T-helper 9 cell (primary cell): Measurements from ENCODE around the gene LTBP4.

Source experiments
- DNase-seq: peaks from one replicate; pipeline ENCODE4 v3.0.0-alpha.2; 2020

LTBP4 gene

DNA sequence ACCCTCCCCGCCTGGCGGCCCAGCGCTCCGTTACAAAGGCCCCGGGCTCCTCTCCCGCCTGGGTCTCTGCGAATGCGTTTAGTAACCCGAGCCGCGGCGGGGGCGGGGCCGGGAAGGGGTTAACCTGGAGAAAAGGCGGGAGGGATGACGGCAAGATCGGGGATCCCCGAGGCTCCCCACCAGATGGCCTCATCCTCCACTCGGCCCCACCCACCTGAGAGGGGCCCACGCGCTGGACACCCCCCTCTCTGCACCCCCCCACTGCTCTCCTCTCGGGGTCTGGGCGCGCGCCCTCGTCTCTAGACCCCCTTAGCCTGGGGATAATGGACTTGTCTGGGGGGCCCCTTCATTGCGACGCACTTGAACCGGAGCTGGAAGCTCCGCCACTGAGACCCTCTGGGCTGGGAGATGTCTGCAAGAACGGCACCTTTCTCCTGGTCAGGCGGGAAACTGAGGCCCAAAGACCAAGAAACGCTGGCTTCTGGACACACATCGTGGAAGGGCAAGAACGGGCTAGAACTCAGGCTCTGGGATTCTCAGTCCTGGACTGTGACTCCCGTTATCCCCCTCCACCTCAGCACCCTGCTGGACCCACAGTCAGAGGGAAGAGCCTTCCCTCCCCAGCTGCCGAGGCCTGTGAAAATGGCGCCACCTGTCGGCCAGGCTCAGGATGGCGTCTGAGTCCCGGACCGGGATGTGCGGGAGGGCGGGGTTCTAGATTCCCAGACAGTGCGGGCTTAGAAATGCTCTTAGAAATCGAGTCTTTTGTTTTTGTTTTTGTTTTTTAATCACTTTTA, 2.9 kb upstream of the LTBP4 start:
- DNase-seq: peak; percentile 86

- no peak for DNase-seq
Measured at GRCh38 chr19:40598918-40599307, 2.3 kb upstream of the LTBP4 start.

DNA sequence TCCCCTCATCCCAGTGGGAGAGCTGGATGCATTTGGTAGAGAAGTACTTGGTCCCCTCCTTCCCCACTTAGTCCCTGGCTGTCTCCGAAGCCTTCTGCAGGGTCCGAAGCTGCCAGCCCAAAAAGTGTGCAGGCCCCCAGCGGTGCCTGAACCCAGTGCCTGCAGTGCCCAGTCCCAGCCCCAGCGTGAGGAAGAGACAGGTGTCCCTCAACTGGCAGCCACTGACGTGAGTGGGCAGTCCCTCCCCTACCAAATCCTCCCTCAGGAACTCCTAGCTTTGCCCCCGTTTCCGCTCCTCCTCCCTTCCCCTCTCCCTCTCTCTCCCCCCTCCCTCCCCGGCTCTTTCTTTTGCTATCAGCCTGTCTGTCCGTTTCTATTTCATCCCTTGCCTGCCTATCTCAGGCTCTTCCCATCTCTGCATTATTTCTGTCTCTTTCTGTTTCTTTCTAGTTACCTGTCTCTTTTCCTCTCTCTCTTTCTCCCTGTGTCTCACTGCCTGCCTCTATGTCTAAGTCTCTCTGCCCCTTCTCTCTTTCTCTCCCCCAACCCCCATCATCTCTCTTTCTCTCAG, 1.8 kb upstream of the LTBP4 start:
- DNase-seq: no peak

DNA sequence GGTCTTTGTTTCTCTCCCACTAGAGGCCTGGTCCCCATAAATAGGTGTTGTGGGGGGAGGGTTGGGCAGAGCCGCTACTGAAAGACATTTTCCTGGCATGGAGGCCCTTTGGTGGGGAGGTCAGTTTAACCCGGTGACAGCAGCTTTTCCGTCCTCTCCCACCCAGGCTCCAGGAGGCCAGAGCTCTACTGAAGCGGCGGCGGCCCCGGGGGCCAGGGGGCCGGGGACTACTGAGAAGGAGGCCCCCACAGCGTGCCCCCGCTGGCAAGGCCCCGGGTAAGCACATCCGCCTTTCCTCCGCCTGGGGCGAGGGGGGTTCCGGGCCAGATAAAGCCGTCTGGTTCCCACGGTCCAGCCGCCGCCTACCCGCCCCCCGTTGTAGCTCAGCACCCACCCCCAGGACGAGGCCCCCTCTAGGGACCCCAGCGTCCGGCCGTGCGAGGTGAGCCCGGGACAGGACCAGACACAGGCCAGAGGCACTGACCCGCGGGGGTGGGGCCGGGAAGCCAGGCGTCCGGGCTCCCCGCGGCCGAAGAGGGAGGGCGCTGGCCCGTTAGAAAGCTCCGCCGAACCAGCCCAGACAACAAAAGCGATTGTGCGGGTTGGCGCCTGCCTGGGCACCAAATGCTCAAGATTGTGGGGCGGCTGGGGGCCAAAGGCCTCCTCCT, 1.1 kb upstream of the LTBP4 start:
- peak; percentile 14 for DNase-seq

- no peak for DNase-seq
Measured at GRCh38 chr19:40600570-40601133, 517 bp upstream of the LTBP4 start.

DNA sequence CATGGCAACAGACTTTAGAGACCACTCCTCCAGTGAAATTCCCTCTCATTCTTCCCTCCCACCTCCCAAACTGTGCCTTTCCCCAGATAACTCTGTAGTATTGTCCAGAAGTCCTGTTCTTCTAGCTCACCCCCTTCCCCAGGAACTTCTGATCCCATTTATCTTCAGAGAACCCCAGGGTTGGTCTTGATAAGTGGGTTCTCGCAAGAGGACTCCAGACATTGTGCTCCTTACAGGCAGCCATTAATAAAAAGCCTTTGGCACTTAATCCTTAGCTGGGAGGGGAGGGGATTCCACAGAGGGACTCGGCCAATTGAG, 1.9 kb downstream of the LTBP4 start:
- no peak for DNase-seq

DNA sequence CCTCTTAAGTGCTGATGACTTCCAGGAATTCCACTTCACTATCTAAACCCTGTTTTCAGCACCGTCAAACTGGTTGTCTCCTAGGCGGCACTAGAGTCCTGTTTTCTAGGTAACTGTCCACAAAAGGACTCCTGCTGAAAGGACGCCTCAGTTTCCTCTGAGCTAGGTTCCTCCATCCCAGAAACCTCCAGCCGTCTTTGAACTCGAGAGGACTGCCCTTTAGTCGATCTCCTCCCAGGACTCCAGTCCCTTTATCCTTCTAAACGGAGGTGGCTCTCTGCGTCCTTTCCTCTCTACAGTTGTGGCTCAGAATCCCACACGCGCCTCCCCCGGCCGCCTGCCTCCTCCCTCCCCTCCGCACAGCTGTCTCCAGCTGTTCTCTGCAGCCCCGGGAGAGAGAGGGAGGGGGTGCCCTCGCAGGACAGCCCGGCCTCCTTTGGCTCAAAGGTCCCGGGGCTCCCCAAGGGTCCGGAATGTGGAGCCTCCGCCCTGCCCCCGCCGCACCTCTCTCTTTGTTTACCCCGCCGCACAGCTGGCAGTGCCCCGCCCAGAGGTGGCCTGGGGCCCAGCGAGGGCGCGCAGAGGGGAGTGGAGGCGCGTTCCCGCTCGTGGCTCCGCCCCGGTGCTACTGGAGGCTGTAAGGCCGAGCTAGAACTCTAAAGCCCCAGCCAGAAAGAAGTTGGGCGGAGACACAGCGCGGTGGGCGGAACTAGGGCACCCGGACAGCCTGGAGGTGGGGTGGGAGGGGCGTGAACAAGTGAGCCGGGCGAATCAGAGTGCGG, 2.4 kb downstream of the LTBP4 start:
- DNase-seq: peak; percentile 96

DNA sequence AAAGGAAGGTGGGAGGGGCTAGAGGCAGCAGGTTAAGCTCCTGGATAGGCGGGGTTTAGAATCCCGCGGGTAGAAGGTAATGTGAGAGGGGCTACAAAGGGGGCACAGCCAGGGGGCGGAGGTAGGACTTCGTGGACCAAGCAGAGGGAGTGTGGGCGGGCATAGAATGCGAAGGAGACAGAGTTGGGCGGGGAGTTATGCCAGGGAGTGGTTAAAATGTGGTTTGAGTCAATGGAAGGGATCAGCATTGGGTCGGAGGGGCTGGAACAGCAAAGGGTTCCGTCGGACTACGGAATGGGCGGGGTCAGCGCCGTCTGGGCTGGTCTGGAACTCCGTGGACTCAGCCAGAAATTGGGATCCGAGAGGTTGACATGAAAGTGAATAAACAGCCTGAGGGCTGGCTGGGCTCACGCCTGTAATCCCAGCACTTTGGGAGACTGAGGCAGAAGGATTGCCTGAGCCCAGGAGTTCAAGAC, 3.0 kb downstream of the LTBP4 start:
- DNase-seq: no peak

DNA sequence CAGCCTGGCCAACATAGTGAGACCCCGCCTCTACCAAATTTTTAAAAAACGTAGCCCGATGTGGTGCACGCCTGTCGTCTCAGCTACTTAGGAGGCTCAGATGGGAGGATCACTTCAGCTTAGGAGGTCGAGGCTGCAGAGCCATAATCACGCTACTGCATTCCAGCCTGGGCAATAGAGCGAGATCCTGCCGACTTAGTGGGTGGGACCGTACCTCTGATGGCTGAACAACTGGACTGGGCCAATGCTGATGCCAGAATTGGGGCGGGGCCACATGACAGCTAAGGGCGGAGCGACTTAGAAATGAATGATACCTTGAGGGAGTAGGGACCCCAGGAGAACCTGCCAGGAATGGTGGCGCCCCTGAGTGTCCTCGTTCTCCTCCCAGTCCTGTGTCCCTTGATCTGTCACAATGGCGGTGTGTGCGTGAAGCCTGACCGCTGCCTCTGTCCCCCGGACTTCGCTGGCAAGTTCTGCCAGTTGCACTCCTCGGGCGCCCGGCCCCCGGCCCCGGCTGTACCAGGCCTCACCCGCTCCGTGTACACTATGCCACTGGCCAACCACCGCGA, 3.6 kb downstream of the LTBP4 start:
- no peak for DNase-seq

GRCh38 chr19:40605216-40605971, 4.2 kb downstream of the LTBP4 start:
- peak; percentile 74 for DNase-seq

DNA sequence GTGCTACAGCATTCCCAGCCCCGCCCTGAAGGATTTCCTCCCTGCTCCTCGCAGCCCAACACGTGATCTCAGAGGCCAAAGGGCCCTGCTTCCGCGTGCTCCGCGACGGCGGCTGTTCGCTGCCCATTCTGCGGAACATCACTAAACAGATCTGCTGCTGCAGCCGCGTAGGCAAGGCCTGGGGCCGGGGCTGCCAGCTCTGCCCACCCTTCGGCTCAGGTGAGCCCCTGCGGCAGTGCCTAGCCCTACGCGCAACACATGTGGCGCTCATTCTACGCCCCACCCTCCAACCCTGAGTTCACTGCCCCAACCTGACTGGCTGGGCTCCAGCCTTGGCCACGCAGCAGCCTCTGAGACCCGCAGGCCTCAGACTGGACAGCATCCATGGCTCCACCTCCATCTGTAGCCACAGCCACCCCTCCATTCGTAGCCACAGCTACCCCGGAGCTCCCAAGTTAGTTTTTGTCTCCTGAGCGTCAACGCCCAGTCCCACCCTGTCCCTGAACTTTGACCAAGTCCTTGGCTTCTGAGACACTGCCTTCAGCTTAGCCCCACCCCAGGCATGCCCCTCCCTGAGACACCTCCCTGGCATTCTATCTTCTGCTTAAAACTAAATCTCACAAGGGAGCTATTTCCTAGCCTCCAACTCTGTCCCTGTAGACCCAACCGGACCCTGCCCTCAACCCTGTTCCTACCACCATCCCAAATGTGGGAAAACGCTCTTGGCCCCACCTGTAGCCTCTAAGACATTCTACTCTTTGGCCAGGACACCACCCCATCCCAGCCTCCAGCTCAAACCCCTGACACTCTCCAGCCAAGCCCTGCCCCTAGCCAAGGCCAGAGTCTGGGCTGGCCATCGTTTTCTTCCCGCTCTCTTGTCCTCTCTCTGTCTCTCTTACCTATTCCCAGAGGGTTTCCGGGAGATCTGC, 6.4 kb downstream of the LTBP4 start:
- no peak for DNase-seq

GRCh38 chr19:40608240-40608621, 7.1 kb downstream of the LTBP4 start:
- no peak for DNase-seq

DNA sequence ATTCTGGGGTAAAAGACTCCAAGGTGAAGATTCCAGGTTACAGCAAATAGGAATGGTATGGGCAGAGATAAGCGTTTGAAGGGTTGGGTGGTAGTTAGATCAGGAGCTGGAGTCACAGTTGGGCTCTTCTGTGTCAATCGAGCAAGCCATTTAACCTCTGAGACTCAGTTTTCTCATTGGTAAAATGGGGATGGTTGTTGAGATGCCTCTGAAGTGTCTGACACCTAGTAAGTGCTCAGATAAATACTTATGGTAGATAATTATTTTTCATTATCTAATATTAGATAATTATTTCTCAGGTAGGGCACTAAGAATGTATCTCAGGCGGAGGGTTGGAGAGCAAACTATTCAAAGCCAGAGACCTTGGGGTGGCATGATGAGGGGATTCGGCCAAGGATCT, 7.8 kb downstream of the LTBP4 start:
- DNase-seq: no peak

GRCh38 chr19:40609561-40610395, 8.6 kb downstream of the LTBP4 start:
- peak; percentile 83 for DNase-seq

DNA sequence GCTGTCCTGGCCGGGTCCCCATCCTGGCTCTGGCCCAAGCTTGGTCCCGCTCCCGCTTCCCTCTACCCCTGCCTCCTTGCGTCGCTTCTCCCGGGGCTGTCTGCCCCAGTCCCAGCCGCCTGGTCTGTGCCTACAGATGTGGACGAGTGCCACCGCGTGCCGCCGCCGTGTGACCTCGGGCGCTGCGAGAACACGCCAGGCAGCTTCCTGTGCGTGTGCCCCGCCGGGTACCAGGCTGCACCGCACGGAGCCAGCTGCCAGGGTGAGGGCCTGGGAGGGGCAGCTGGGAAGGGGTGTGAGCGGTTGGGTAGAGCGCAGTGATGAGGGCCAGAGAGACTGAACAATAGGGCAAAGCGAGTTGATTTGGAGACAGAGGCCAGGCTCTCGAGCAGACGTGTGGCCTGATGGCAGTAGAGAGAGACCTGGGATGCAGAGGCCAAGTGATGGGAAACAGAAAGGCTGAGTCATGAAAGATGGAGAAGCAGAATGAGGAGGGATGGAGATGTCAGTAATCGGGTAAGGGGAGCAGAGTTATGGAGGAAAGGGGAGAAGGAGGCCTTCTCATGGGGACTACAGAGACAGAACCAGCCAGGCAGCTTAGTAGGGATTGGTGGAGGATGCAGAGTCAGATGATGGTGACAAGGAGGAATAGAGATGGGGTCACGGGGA, 9.4 kb downstream of the LTBP4 start:
- DNase-seq: peak; percentile 63

- DNase-seq: no peak
Measured at GRCh38 chr19:40611096-40611495, 9.9 kb downstream of the LTBP4 start.

DNA sequence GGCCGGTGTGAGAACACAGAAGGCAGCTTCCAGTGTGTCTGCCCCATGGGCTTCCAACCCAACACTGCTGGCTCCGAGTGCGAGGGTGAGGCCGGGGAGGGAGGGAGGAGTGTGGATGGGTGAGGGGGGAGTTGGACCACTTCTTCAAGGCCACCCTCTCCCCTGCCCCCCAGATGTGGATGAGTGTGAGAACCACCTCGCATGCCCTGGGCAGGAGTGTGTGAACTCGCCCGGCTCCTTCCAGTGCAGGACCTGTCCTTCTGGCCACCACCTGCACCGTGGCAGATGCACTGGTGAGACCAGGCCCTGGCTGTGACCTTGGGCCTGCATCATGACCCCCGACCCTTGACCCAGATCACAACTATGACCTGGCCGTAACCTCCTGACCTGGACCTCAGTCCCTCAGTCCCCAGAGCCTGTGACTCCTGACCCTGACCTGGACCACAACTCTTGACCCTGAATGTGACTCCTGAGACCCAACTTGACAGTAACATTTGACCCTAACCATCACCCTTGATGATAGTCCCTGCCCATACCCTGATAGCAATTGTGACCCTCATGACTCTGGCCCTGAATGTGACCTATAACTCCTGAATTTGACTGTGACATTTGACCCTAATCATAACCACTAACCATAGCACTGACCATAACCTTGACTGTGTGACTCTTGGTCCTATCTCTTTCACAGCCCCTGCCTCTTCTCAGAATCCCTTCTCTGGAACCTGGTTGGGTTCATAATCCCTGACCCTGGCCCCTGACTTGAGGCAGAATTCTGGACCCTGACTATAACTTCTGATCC, 10.9 kb downstream of the LTBP4 start:
- DNase-seq: no peak
